Ishikawa (cell line): ENCODE measurements around the gene COMT.

Experiments used
- CEBPB ChIP-seq: IDR thresholded peaks from 2 replicates; pipeline ENCODE4 v1.6.1; 2012
- CREB1 ChIP-seq: IDR thresholded peaks from 2 replicates; pipeline ENCODE4 v1.6.1; 2012; ENCODE audit warnings: low read depth
- EGR1 ChIP-seq: IDR thresholded peaks from 2 replicates; pipeline ENCODE4 v1.6.1; 2012
- EP300 ChIP-seq: IDR thresholded peaks from 2 replicates; pipeline ENCODE4 v1.6.1; 2012; ENCODE audit warnings: borderline replicate concordance
- FOXM1 ChIP-seq: IDR thresholded peaks from 2 replicates; pipeline ENCODE4 v1.6.1; 2012; ENCODE audit warnings: low read depth, borderline replicate concordance
- NFIC ChIP-seq: IDR thresholded peaks from 2 replicates; pipeline ENCODE4 v1.6.1; 2012
- RAD21 ChIP-seq: IDR thresholded peaks from 2 replicates; pipeline ENCODE4 v1.6.1; 2012; ENCODE audit warnings: low read depth
- REST ChIP-seq: IDR thresholded peaks from 2 replicates; pipeline ENCODE4 v1.6.1; 2012; ENCODE audit warnings: low read depth, mild to moderate bottlenecking
- TAF1 ChIP-seq: IDR thresholded peaks from 2 replicates; pipeline ENCODE4 v1.6.1; 2012; ENCODE audit warnings: low read depth, mild to moderate bottlenecking
- TCF12 ChIP-seq: IDR thresholded peaks from 2 replicates; pipeline ENCODE4 v1.6.1; 2012; ENCODE audit warnings: low read depth
- TEAD4 ChIP-seq: IDR thresholded peaks from 2 replicates; pipeline ENCODE4 v1.6.1; 2012
- USF1 ChIP-seq: IDR thresholded peaks from 2 replicates; pipeline ENCODE4 v1.6.1; 2012
- YY1 ChIP-seq: IDR thresholded peaks from 2 replicates; pipeline ENCODE4 v1.6.1; 2012; ENCODE audit warnings: low read depth
- ZBTB7A ChIP-seq: IDR thresholded peaks from 2 replicates; pipeline ENCODE4 v1.6.1; 2012; ENCODE audit warnings: low read depth
- TF ChIP-seq, protein P1 (sequence below): IDR thresholded peaks from 2 replicates; pipeline ENCODE4 v1.6.1; 2012

COMT gene

DNA sequence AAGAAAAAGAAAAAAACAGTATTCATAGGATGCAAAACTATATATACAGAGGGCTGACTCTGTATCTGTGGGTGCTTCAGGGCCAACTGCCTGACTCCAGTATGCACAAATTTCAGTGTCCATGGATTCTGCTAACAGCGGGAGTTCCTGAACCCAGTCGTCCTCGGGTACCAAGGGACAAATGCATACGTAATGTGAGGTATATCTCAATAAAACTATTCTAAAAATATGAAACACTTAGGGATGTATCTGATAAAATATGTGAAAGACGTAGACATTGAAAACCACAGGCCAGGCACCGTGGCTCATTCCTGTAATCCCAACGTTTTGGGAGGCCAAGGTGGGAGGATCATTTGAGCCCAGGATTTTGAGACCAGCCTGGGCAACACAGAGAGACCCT lies 13.9 kb upstream of the COMT start:
- no peak for TF ChIP-seq YY1
- no peak for TF ChIP-seq FOXM1
- no peak for TF ChIP-seq TCF12
- TF ChIP-seq TEAD4 = no peak
- no peak for TF ChIP-seq CEBPB
- TF ChIP-seq, protein P1, sequence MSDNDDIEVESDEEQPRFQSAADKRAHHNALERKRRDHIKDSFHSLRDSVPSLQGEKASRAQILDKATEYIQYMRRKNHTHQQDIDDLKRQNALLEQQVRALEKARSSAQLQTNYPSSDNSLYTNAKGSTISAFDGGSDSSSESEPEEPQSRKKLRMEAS = no peak
- TF ChIP-seq EP300 = no peak
- TF ChIP-seq NFIC = no peak
- TF ChIP-seq CREB1 = no peak
- no peak for TF ChIP-seq USF1
- TF ChIP-seq REST = no peak
- TF ChIP-seq TAF1 = no peak
- TF ChIP-seq RAD21 = no peak
- TF ChIP-seq EGR1 = no peak
- TF ChIP-seq ZBTB7A = no peak

DNA sequence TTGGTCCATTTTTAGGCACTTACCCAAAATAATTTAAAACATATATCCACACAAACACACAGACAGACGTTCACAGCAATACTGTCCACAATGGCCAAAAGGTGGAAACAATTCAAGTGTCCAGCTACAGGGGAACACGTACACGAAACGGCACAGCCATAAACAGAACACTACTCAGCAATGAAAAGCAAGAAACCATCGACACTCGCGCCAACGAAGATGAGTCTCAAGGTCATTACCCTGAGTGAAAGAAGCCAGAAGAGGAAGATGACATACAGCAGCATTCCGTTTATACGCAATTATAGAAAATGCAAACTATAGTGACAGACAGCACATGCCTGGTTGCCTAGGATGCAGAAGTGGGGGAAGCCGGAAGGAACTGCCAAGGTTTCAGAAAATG lies 13.4 kb upstream of the COMT start:
- TF ChIP-seq REST (no peak), TEAD4 (no peak), EP300 (no peak), RAD21 (no peak), TAF1 (no peak), TCF12 (no peak)
- TF ChIP-seq, protein P1 = no peak

DNA sequence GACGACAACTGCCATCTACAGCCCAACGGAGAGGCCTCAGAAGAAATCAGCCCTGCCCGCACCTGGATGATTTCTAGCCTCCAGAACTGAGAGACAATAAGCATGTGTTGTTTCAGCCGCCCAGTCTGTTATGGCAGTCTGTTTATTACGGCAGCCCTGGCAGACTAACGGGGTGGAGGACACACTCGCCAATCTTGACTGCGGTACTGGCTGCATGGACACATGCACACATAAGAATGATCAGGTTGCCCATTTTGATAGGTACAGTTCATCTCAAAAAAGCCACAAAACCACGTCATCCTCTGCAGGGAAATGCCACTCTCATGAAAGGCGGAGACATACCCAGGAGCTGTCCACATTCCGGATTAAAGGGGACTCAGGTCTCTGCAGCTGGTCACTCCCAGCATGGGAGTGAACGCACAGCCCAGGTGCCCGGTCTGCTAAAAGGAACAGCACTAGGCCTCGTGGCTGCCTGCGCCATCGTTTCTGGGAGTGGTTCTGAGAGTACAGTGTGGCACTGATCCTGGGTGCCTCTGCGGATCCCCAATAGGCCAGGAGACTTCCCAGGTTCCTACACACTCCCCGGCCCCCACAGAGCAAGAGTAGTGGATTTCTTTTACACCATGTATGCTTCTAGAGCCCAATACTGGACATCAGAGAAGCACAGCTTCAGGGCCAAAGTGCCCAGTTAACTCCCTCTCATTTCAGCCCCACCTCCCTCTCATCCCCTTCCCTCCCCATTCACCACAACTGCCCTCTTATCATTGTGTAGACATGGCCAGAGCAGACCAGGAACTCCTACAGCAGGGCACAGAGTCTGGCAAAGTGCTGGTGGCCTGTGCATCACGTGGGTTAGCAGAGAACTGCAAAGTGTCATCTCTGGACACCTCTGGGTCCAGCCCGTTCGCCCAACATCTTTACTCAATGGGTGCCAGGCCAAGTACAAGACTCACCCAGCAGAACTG lies 11.7 kb upstream of the COMT start:
- no peak for TF ChIP-seq FOXM1
- TF ChIP-seq REST = no peak
- TF ChIP-seq CEBPB = no peak
- TF ChIP-seq RAD21 = no peak
- TF ChIP-seq, protein P1 = no peak
- no peak for TF ChIP-seq YY1
- TF ChIP-seq ZBTB7A = no peak
- TF ChIP-seq CREB1 = no peak
- no peak for TF ChIP-seq EP300
- TF ChIP-seq TAF1 = no peak
- TF ChIP-seq NFIC = no peak
- no peak for TF ChIP-seq TCF12
- TF ChIP-seq EGR1 = no peak

DNA sequence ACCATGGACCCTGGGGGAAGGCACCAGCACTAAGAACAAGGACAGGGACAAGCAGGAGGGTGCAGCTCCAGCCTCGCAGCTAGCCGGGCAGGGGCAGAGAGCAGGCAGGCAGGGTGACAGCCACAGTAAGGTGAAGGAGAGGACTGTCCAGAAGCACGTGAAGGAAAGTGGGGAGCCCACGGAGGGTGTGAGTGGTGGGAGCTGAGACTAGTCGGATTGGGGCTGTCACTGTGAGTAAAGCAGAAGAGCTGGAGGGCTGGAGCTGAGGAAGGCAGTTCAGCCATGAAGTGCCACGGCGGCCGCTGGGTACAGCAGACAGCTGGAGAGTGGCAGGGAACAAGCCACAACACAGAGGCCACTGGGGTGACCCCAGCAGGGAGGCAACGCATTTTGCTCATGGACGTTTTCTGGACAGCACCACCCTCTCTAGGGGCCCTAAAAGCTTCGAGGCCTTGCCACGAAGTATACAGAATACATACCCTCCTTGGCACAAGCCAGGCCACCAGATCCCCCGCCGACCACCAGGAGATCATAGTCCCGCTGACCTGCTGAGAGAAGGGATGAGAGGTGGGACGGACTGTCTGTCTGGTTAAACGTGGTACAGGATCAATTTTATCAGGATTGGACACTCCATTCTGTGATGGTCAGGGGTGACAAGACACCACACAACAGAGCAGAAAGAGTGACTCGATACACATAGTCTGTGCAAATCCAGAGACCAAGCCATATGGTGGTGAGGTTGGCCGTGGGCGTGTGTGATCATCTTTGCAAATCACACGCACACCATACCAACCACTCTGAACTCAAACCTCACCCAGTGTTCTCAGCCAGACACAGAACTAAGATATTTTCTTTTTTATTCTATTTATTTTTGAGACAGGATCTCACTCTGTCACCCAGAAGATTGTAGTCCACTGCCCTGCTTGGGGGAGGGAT lies 10.8 kb upstream of the COMT start:
- TF ChIP-seq TCF12 = no peak
- TF ChIP-seq CREB1 = no peak
- TF ChIP-seq CEBPB = no peak
- TF ChIP-seq, protein P1 = no peak
- TF ChIP-seq TEAD4 = no peak
- TF ChIP-seq EGR1 = no peak
- no peak for TF ChIP-seq NFIC
- TF ChIP-seq ZBTB7A = no peak
- TF ChIP-seq REST = no peak
- no peak for TF ChIP-seq RAD21
- no peak for TF ChIP-seq YY1
- no peak for TF ChIP-seq EP300
- no peak for TF ChIP-seq USF1
- no peak for TF ChIP-seq TAF1
